Mesendoderm (in vitro differentiated cells): ENCODE data around the gene ELP2. TPM values are rescaled to one million over a fixed set of nuclear protein-coding genes. Genes with fewer than 3 reads are reported as not detected.
"Not testable (repeated sequence)": the region's sequence is repeated elsewhere in the genome, so short reads cannot be mapped to it uniquely, and the experiment has no call there.

Experiments used
- DNase-seq: peaks from one replicate; pipeline ENCODE4 v3.0.0; 2013
- H2AK5ac ChIP-seq: 2 replicates; pipeline ENCODE4 v1.6.1; 2013; ENCODE audit warnings: low read length, inconsistent platforms
- H2BK120ac ChIP-seq: 2 replicates; pipeline ENCODE4 v1.6.1; 2013; ENCODE audit warnings: low read depth, mild to moderate bottlenecking, low read length, moderate library complexity, mixed read lengths
- H2BK15ac ChIP-seq: replicated peaks from 2 replicates; pipeline ENCODE4 v1.6.1; 2013; ENCODE audit warnings: low read depth, mild to moderate bottlenecking, moderate library complexity
- H2BK5ac ChIP-seq: 2 replicates; pipeline ENCODE4 v1.6.1; 2013; ENCODE audit warnings: low read length, inconsistent platforms
- H3K18ac ChIP-seq: 2 replicates; pipeline ENCODE4 v1.6.1; 2013; ENCODE audit warnings: mild to moderate bottlenecking, low read length, mixed read lengths
- H3K23ac ChIP-seq: one replicate; pipeline ENCODE4 v1.6.1; 2013; ENCODE audit warnings: low read length
- H3K27ac ChIP-seq: 2 replicates; pipeline ENCODE4 v1.5.1; 2013; ENCODE audit warnings: low read depth, mild to moderate bottlenecking, inconsistent platforms, low read length, moderate library complexity
- H3K27me3 ChIP-seq: 2 replicates; pipeline ENCODE4 v1.6.1; 2013; ENCODE audit warnings: low read length, control low read depth, mild to moderate bottlenecking, inconsistent platforms; ENCODE audit not compliant: insufficient read depth, poor library complexity
- H3K36me3 ChIP-seq: 2 replicates; pipeline ENCODE4 v1.6.1; 2013; ENCODE audit warnings: low read length, inconsistent platforms; ENCODE audit not compliant: control insufficient read depth, insufficient read depth
- H3K4ac ChIP-seq: one replicate; pipeline ENCODE4 v1.6.1; 2013; ENCODE audit warnings: low read depth, mild to moderate bottlenecking, low read length, moderate library complexity
- H3K4me1 ChIP-seq: 2 replicates; pipeline ENCODE4 v1.6.1; 2013; ENCODE audit warnings: low read depth, low read length, inconsistent platforms; ENCODE audit not compliant: control insufficient read depth
- H3K4me2 ChIP-seq: 2 replicates; pipeline ENCODE4 v1.6.1; 2013; ENCODE audit warnings: low read length
- H3K4me3 ChIP-seq: 2 replicates; pipeline ENCODE4 v1.5.1; 2013; ENCODE audit warnings: mild to moderate bottlenecking, low read length
- H3K56ac ChIP-seq: one replicate; pipeline ENCODE4 v1.6.1; 2013; ENCODE audit warnings: low read length
- H3K79me1 ChIP-seq: 2 replicates; pipeline ENCODE4 v1.6.1; 2013; ENCODE audit warnings: low read length, inconsistent platforms
- H3K79me2 ChIP-seq: 2 replicates; pipeline ENCODE4 v1.6.1; 2013; ENCODE audit warnings: mild to moderate bottlenecking, low read length; ENCODE audit not compliant: control insufficient read depth, insufficient read depth
- H3K9ac ChIP-seq: 2 replicates; pipeline ENCODE4 v1.6.1; 2013; ENCODE audit warnings: low read length, inconsistent platforms
- H4K5ac ChIP-seq: one replicate; pipeline ENCODE4 v1.6.1; 2013; ENCODE audit warnings: low read length
- H4K8ac ChIP-seq: one replicate; pipeline ENCODE4 v1.6.1; 2013; ENCODE audit warnings: low read depth, mild to moderate bottlenecking, control low read depth, low read length, moderate library complexity
- WGBS: extraction: QIAGEN DNeasy Blood & Tissue Kit; methylation state at CpG from one replicate; pipeline ENCODE4 v1.1.7; 2013; ENCODE audit warnings: low lambda C conversion rate, missing lambda C conversion rate; ENCODE audit not compliant: insufficient coverage; ENCODE audit errors: extremely low coverage; 5-methylcytosine and 5-hydroxymethylcytosine counted together
- polyA plus RNA-seq, 2 experiments: library from polyadenylated mRNA; stranded (reverse); fragments of 200-250 nt; gene quantifications; one replicate each; pipeline ENCODE4 v1.2.3, GENCODE V29; 2013

The ELP2 gene
- polyA plus RNA-seq (2013, experiment 1 of 2): 98.4 TPM
- polyA plus RNA-seq (2013, experiment 2 of 2): 97.3 TPM

GRCh38 chr18:36129300-36130038 is at the start of gene ELP2, which contains the start of gene SLC39A6:
ELP2 (plus strand) TSS chr18:36129899; CDS start chr18:36129934, 35 bp downstream.
SLC39A6 (minus strand) TSS chr18:36129340; CDS start chr18:36127007, 2,333 bp downstream.
- DNase-seq: peak; percentile 97
- Histone ChIP-seq H3K4ac (peak within 1 kb of the TSS; percentile 63), H4K8ac (peak within 1 kb of the TSS; percentile 57), H3K4me1 (peaks cover 3% of the 10 kb centered on the region), H3K18ac (peak within 1 kb of the TSS; percentile 81), H3K79me1 (peaks cover 16% of the 10 kb centered on the region), H2BK120ac (peak within 1 kb of the TSS; percentile 63), H3K27me3 (no peaks in the 10 kb centered on the region), H4K5ac (no peak within 1 kb of the TSS), H2BK15ac (no peak within 1 kb of the TSS), H2AK5ac (no peak within 1 kb of the TSS), H3K9ac (peak within 1 kb of the TSS; percentile 93), H3K4me3 (peak within 1 kb of the TSS; percentile 76), H3K4me2 (peak within 1 kb of the TSS; percentile 88), H3K56ac (peak within 1 kb of the TSS; percentile 97), H3K36me3 (no peaks in the 10 kb centered on the region), H3K79me2 (peaks cover 38% of the 10 kb centered on the region), H3K27ac (peak within 1 kb of the TSS; percentile 94), H3K23ac (no peak within 1 kb of the TSS), H2BK5ac (peak within 1 kb of the TSS; percentile 88)
- no CpG with 5 or more reads among the region's 69 CpGs for WGBS

- not testable (repeated sequence) for DNase-seq, H3K23ac ChIP-seq, H2BK15ac ChIP-seq, H3K4me1 ChIP-seq, H3K4me3 ChIP-seq, H4K5ac ChIP-seq, H4K8ac ChIP-seq, H3K79me1 ChIP-seq, H3K4ac ChIP-seq, H3K9ac ChIP-seq, H3K18ac ChIP-seq, H2AK5ac ChIP-seq, H3K79me2 ChIP-seq, H3K56ac ChIP-seq, H3K4me2 ChIP-seq, H2BK5ac ChIP-seq, H3K36me3 ChIP-seq, H3K27me3 ChIP-seq, H2BK120ac ChIP-seq, H3K27ac ChIP-seq
- WGBS: no CpG with 5 or more reads among the region's 2 CpGs
These were observed 48.6 kb upstream of the ELP2 start for GRCh38 chr18:36081118-36081517.

DNA sequence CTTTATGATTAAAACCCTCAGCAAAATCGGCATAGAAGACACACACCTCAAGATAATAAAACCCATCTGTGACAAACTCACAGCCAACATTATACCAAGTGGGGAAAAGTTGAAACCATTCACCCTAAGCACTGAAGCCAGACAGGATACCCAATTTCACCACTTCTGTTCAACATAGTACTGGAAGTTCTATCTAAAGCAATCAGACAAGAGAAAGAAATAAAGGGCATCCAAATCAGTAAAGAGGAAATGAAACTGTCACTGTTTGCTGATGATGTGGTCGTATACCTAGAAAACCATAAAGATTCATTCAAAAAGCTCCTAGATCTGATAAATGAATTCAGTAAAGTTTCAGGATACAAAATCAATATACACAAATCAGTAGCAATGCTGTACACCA is 46.0 kb upstream of the ELP2 start:
- Histone ChIP-seq H2BK120ac (no peak overlapping the region), H4K8ac (no peak overlapping the region), H3K23ac (no peak overlapping the region), H3K79me2 (no peaks in the 10 kb centered on the region), H3K9ac (no peak overlapping the region), H3K4me3 (no peak overlapping the region), H3K27me3 (no peaks in the 10 kb centered on the region), H3K79me1 (no peaks in the 10 kb centered on the region), H2BK15ac (no peak overlapping the region), H3K4me1 (no peaks in the 10 kb centered on the region), H4K5ac (no peak overlapping the region), H3K4me2 (no peak overlapping the region), H3K4ac (no peak overlapping the region), H3K18ac (no peak overlapping the region), H3K36me3 (no peaks in the 10 kb centered on the region), H3K56ac (no peak overlapping the region), H3K27ac (no peak overlapping the region), H2AK5ac (no peak overlapping the region), H2BK5ac (no peak overlapping the region)
- no peak for DNase-seq
- WGBS: no CpG with 5 or more reads among the region's 2 CpGs

DNA sequence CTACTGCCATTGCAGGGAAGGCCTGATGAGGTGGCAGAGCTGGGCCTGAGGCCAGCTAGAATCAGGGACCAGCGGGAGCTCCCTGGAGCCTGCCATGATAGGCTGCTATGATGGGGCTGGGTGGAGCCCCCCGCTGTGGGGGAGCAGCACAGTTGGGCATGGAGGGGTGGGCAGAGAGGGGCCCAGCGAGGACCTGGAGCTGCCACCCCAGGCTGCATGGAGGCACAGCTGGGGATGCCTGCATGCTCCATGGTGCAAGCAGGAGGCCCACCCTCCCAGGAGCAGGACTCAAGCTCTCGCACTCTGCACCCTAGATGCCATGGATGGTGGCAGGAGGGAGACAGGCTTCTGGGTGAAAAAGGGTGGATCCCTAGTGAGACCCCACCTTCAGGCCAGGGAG is 44.5 kb upstream of the ELP2 start:
- Histone ChIP-seq H3K4me2 (no peak overlapping the region), H3K23ac (no peak overlapping the region), H2AK5ac (no peak overlapping the region), H3K56ac (no peak overlapping the region), H2BK5ac (no peak overlapping the region), H4K8ac (no peak overlapping the region), H3K4me3 (no peak overlapping the region), H4K5ac (no peak overlapping the region), H2BK120ac (no peak overlapping the region), H2BK15ac (no peak overlapping the region), H3K4me1 (no peaks in the 10 kb centered on the region), H3K27me3 (no peaks in the 10 kb centered on the region), H3K9ac (no peak overlapping the region), H3K27ac (no peak overlapping the region), H3K79me2 (no peaks in the 10 kb centered on the region), H3K4ac (no peak overlapping the region), H3K79me1 (no peaks in the 10 kb centered on the region), H3K18ac (no peak overlapping the region), H3K36me3 (no peaks in the 10 kb centered on the region)
- no CpG with 5 or more reads among the region's 4 CpGs for WGBS
- no peak for DNase-seq

GRCh38 chr18:36086186-36086585 is 43.5 kb upstream of the ELP2 start:
- WGBS: no CpG with 5 or more reads among the region's 8 CpGs
- H2BK5ac ChIP-seq: no peak overlapping the region
- H3K79me1 ChIP-seq: no peaks in the 10 kb centered on the region
- H3K36me3 ChIP-seq: no peaks in the 10 kb centered on the region
- H3K79me2 ChIP-seq: no peaks in the 10 kb centered on the region
- H3K27me3 ChIP-seq: no peaks in the 10 kb centered on the region
- H2BK120ac ChIP-seq: no peak overlapping the region
- no peak overlapping the region for H3K18ac ChIP-seq
- no peaks in the 10 kb centered on the region for H3K4me1 ChIP-seq
- H4K8ac ChIP-seq: no peak overlapping the region
- H4K5ac ChIP-seq: no peak overlapping the region
- no peak overlapping the region for H3K4me3 ChIP-seq
- no peak overlapping the region for H3K23ac ChIP-seq
- H2BK15ac ChIP-seq: no peak overlapping the region
- H2AK5ac ChIP-seq: no peak overlapping the region
- H3K4ac ChIP-seq: no peak overlapping the region
- H3K27ac ChIP-seq: no peak overlapping the region
- no peak for DNase-seq
- H3K56ac ChIP-seq: no peak overlapping the region
- H3K4me2 ChIP-seq: no peak overlapping the region
- H3K9ac ChIP-seq: no peak overlapping the region
